GM10248 (cell line): ENCODE measurements around the gene PNKP.
A peak's percentile ranks its signal among the peaks of the same experiment; 100 is the strongest.

Source experiments
- CTCF ChIA-PET: fragments of 300-600 bp; sonication (Branson Sonifier 250); formaldehyde crosslinking; extraction: SDS; loops from one replicate; lab custom pipeline; 2021; ENCODE audit warnings: antibody characterized with exemption; lab: Yijun Ruan, JAX
- POLR2A ChIA-PET: fragments of 350-650 bp; sonication (Branson Sonifier 250); formaldehyde crosslinking; extraction: SDS; loops from one replicate; lab custom pipeline; 2020; ENCODE audit warnings: antibody characterized with exemption; lab: Yijun Ruan, JAX
- DNase-seq: peaks from one replicate; pipeline ENCODE4 v3.0.0; 2012; ENCODE audit errors: extremely low spot score
- CTCF ChIP-seq: IDR thresholded peaks from 2 replicates; pipeline ENCODE4 v1.5.1; 2012; ENCODE audit warnings: mild to moderate bottlenecking, low read depth; ENCODE audit errors: extremely low read depth, missing control alignments, control extremely low read depth

PNKP gene

GRCh38 chr19:49896863-49897621, 29.7 kb upstream of the PNKP start, which contains the start of gene IL4I1:
TSS of gene IL4I1 (minus strand) at chr19:49896887. CDS start at chr19:49896160, 727 bp downstream.
- ChIA-PET POLR2A (interaction anchor here (1.0 kb wide), 1 partner anchor 33 kb away, joined by 4 read pairs; the partner anchor contains the start of gene NUP62), CTCF (interaction anchor here (1.0 to 1.4 kb wide), 4 partner anchors 9 to 22 kb away, joined by 3 to 4 read pairs (median 4); no protein-coding TSS in a partner anchor)
- TF ChIP-seq CTCF: no peak
- peak; percentile 81 for DNase-seq

- CTCF ChIA-PET: interaction anchor here (0.7 to 3.1 kb wide), 4 partner anchors 14 to 32 kb away, joined by 3 to 15 read pairs (median 4); no protein-coding TSS in a partner anchor
- peak; percentile 48 for DNase-seq
- no peak for TF ChIP-seq CTCF
- POLR2A ChIA-PET: interaction anchor here (1.2 kb wide), 1 partner anchor 14 kb away, joined by 4 read pairs; no protein-coding TSS in a partner anchor
These were observed 28.4 kb upstream of the PNKP start for GRCh38 chr19:49895566-49896297.

GRCh38 chr19:49894879-49895565, 27.6 kb upstream of the PNKP start:
- ChIA-PET CTCF (interaction anchor here (0.7 to 3.1 kb wide), 6 partner anchors 11 to 33 kb away, joined by 3 to 15 read pairs (median 4); no protein-coding TSS in a partner anchor), POLR2A (interaction anchor here (0.6 to 1.9 kb wide), 5 partner anchors 11 to 220 kb away, joined by 3 to 5 read pairs (median 3); no protein-coding TSS in a partner anchor)
- peak; percentile 58 for DNase-seq
- no peak for TF ChIP-seq CTCF

- ChIA-PET CTCF (interaction anchor here (0.9 to 3.1 kb wide), 6 partner anchors 10 to 213 kb away, joined by 3 to 15 read pairs (median 4); no protein-coding TSS in a partner anchor), POLR2A (interaction anchor here (0.6 to 1.9 kb wide), 7 partner anchors 10 to 219 kb away, joined by 3 to 5 read pairs (median 3); no protein-coding TSS in a partner anchor)
These were observed 26.8 kb upstream of the PNKP start for GRCh38 chr19:49894011-49894664.

GRCh38 chr19:49892716-49893115, 25.3 kb upstream of the PNKP start:
- POLR2A ChIA-PET: interaction anchor here (1.5 kb wide), 1 partner anchor 19 kb away, joined by 3 read pairs; no protein-coding TSS in a partner anchor
- TF ChIP-seq CTCF: no peak
- CTCF ChIA-PET: interaction anchor here (3.1 kb wide), 1 partner anchor 20 kb away, joined by 15 read pairs; no protein-coding TSS in a partner anchor
- no peak for DNase-seq

More at GRCh38 chr19:49894011-49894664, 26.8 kb upstream of the PNKP start:
- DNase-seq: no peak
- no peak for TF ChIP-seq CTCF
